GM12878 (cell line): ENCODE data around the gene NCBP2. TPM values are rescaled to one million over a fixed set of nuclear protein-coding genes. Genes with fewer than 3 reads are reported as not detected.

Source experiments
- ATAC-seq: fragments of 200-7000 bp; cut with Tn5 transposase; 3 replicates; pipeline ENCODE4 v1.9.1; 2020; ENCODE audit warnings: mild to moderate bottlenecking, moderate library complexity
- BruUV-seq: library from RNA; stranded (reverse); fragments of 400-500 nt; replicated peaks from 2 replicates; lab custom pipeline; 2021; lab: Mats Ljungman, UMichigan
- CTCF ChIA-PET: fragments of 300-600 bp; sonication (Branson Sonifier 250); formaldehyde crosslinking; extraction: SDS; loops from one replicate; lab custom pipeline; 2021; ENCODE audit warnings: inconsistent platforms; lab: Yijun Ruan, JAX
- POLR2A ChIA-PET: fragments of 350-600 bp; formaldehyde crosslinking; extraction: SDS; loops from one replicate; lab custom pipeline; 2021; ENCODE audit warnings: inconsistent platforms; lab: Charles Lee
- RAD21 ChIA-PET: fragments of 300-600 bp; sonication (Branson Sonifier 250); formaldehyde crosslinking; loops from one replicate; lab custom pipeline; 2023; ENCODE audit warnings: antibody characterized with exemption; ENCODE audit not compliant: unreplicated experiment; lab: Charles Lee
- SMC1A ChIA-PET: fragments of 300-600 bp; sonication (Branson Sonifier 250); formaldehyde crosslinking; loops from one replicate; lab custom pipeline; 2023; ENCODE audit not compliant: unreplicated experiment, uncharacterized antibody; lab: Charles Lee
- DNase-seq: peaks from one replicate; pipeline ENCODE4 v3.0.0-alpha.2; 2011; ENCODE audit warnings: low read depth, low spot score
- FAIRE-seq: peaks from 3 replicates; lab custom pipeline; 2011; peaks lifted over from hg19 to GRCh38; lab: Jason Lieb, UNC
- H2AFZ ChIP-seq: 2 replicates; pipeline ENCODE4 v1.6.0; 2011; ENCODE audit warnings: low read depth, low read length, control low read depth; ENCODE audit not compliant: control insufficient read depth
- H3K27ac ChIP-seq: 2 replicates; pipeline ENCODE4 v1.5.1; 2011; ENCODE audit warnings: control low read depth; ENCODE audit not compliant: control insufficient read depth, insufficient read depth
- H3K27me3 ChIP-seq, 2 experiments: replicated peaks in 1 of 2; 2 replicates each; pipeline versions ENCODE4 v1.6.0 to v1.6.1; 2011; ENCODE audit warnings: low read length in 1 of 2; ENCODE audit not compliant: control insufficient read depth in 2 of 2, insufficient read depth in 2 of 2
- H3K36me3 ChIP-seq, 2 experiments: 2 replicates each; pipeline ENCODE4 v1.5.1; 2011; ENCODE audit warnings: low read length in 1 of 2; ENCODE audit not compliant: control insufficient read depth in 2 of 2, insufficient read depth in 2 of 2
- H3K4me1 ChIP-seq: 2 replicates; pipeline ENCODE4 v1.6.1; 2011; ENCODE audit warnings: mild to moderate bottlenecking, low read length, moderate library complexity, mixed read lengths; ENCODE audit not compliant: control insufficient read depth, insufficient read depth
- H3K4me2 ChIP-seq: 2 replicates; pipeline ENCODE4 v1.6.0; 2011; ENCODE audit warnings: control low read depth; ENCODE audit not compliant: control insufficient read depth, insufficient read depth
- H3K4me3 ChIP-seq: fragments of 200-600 bp; sonication (generic); 2 replicates; pipeline ENCODE4 v1.5.1; 2016
- H3K79me2 ChIP-seq: 2 replicates; pipeline ENCODE4 v1.6.0; 2011; ENCODE audit warnings: low read length; ENCODE audit not compliant: control insufficient read depth, insufficient read depth
- H3K9ac ChIP-seq: 2 replicates; pipeline ENCODE4 v1.8.0; 2011; ENCODE audit warnings: low read length, control low read depth, mixed read lengths; ENCODE audit not compliant: control insufficient read depth, insufficient read depth
- H3K9me3 ChIP-seq: replicated peaks from 3 replicates; pipeline ENCODE4 v1.5.1; 2011; ENCODE audit warnings: mild to moderate bottlenecking, low read length; ENCODE audit not compliant: control insufficient read depth, insufficient read depth
- H4K20me1 ChIP-seq: 2 replicates; pipeline ENCODE4 v1.6.0; 2011; ENCODE audit not compliant: control insufficient read depth, insufficient read depth
- BHLHE40 ChIP-seq, 2 experiments: fragments of 450-650 bp in 1 of 2; IDR thresholded peaks; 2 replicates each; pipeline ENCODE4 v1.6.1; 2011 to 2017; ENCODE audit warnings: low read depth in 2 of 2, borderline replicate concordance in 1 of 2, improper control_type of control experiment in 1 of 2, low read length in 1 of 2, mild to moderate bottlenecking in 1 of 2
- CBFB ChIP-seq: IDR thresholded peaks from 2 replicates; pipeline ENCODE4 v1.6.1; 2016; ENCODE audit warnings: antibody characterized with exemption, low read depth
- CBX3 ChIP-seq: fragments of 200-600 bp; sonication (generic); IDR thresholded peaks from 2 replicates; pipeline ENCODE4 v1.6.1; 2016; ENCODE audit warnings: low read depth, borderline replicate concordance
- CHD2 ChIP-seq: IDR thresholded peaks from 2 replicates; pipeline ENCODE4 v1.6.1; 2011; ENCODE audit warnings: low read depth, low read length, improper control_type of control experiment, borderline replicate concordance
- JUND ChIP-seq: IDR thresholded peaks from 2 replicates; pipeline ENCODE4 v1.6.1; 2012; ENCODE audit warnings: low read depth, mild to moderate bottlenecking, low read length, improper control_type of control experiment, moderate library complexity
- NR2C2 ChIP-seq: IDR thresholded peaks from 2 replicates; pipeline ENCODE4 v1.6.1; 2011; ENCODE audit warnings: borderline replicate concordance, low read depth; ENCODE audit not compliant: control insufficient read depth, insufficient read length
- SREBF1 ChIP-seq: IDR thresholded peaks from 2 replicates; pipeline ENCODE4 v1.6.1; 2012; ENCODE audit warnings: mild to moderate bottlenecking, low read length
- ZNF274 ChIP-seq: IDR thresholded peaks from one replicate; pipeline ENCODE4 v1.8.0; 2011; ENCODE audit not compliant: insufficient read length, insufficient read depth
- WGBS: methylation state at CpG from one replicate; pipeline ENCODE4 v1.1.6; 2016; ENCODE audit warnings: low lambda C conversion rate; ENCODE audit not compliant: insufficient replicate concordance, insufficient coverage; ENCODE audit errors: missing lambda C conversion rate; 5-methylcytosine and 5-hydroxymethylcytosine counted together
- in situ Hi-C: fragments of 300-500 bp; cut with MboI; formaldehyde crosslinking; loops from 9 replicates; pipeline ENCODE4 v1.14.3; 2018; ENCODE audit warnings: mixed read lengths
- intact Hi-C: fragments of 100-400 bp; cut with micrococcal nuclease; formaldehyde crosslinking; loops from one replicate; pipeline ENCODE4 v1.14.2; 2022; ENCODE audit not compliant: unreplicated experiment
- polyA plus RNA-seq, 11 experiments: library from polyadenylated mRNA; depleted of rRNA in 4 of 11; unstranded in 6 of 11; stranded (reverse) in 5 of 11; fragments of >200 nt; fragmentation: Nextera tagmentation in 4 of 11; fragmentation: Illumina TruSeq in 1 of 11; extraction: Ambion mirVana in 4 of 11; extraction: Trizol in 1 of 11; gene quantifications; 1 replicate in 1 of 11; 2 replicates in 10 of 11; pipeline versions ENCODE4 v1.2.1 to v1.2.3, GENCODE V29; 2011 to 2016; ENCODE audit warnings: inconsistent platforms in 2 of 11, missing spikeins in 2 of 11, low read depth in 1 of 11
- total RNA-seq, 4 experiments: library from RNA; depleted of rRNA in 3 of 4; stranded (reverse); fragments of >200 nt in 3 of 4; fragmentation: Illumina TruSeq in 1 of 4; extraction: Trizol in 1 of 4; gene quantifications; 2 replicates each; pipeline versions ENCODE4 v1.2.1 to v1.2.3, GENCODE V29; 2013 to 2021

Gene NCBP2
- total and polyA plus RNA-seq, 10 of the 15 experiments (the other 5 are each of a cell fraction or from before 2014, with no cell fraction given) = 59.6 to 136 (median 96.4) TPM

GRCh38 chr3:196947860-196948441 lies 5.6 kb upstream of the NCBP2 start:
- H3K4me2 ChIP-seq = no peak overlapping the region
- no peaks in the 10 kb centered on the region for H4K20me1 ChIP-seq
- no peaks in the 10 kb centered on the region for H3K27me3 ChIP-seq
- DNase-seq = no peak
- BruUV-seq = no TSS peak
- in situ Hi-C loops (no loop called here), intact Hi-C loops (loop anchor here (10.0 kb wide), 1 partner anchor 233 kb away; the partner anchor contains the start of genes CEP19 and PIGX)
- TF ChIP-seq ZNF274 (no peak), SREBF1 (no peak), BHLHE40 (IDR thresholded peaks at IDR 0.05; ENCODE audit: borderline replicate concordance in 1 of 2, low read depth in 2 of 2, low read length in 1 of 2) (no peak), CBX3 (no peak), CBFB (no peak), CHD2 (no peak), NR2C2 (no peak), JUND (no peak)
- ChIA-PET POLR2A (no interaction called here), RAD21 (no interaction called here), SMC1A (no interaction called here), CTCF (no interaction called here)
- H3K9me3 ChIP-seq = no peaks in the 10 kb centered on the region
- peaks cover 0 to 4% of the 10 kb centered on the region in 2 experiments; a peak in 1 of 4 replicates for H3K36me3 ChIP-seq
- H3K4me1 ChIP-seq = peaks cover 8% of the 10 kb centered on the region
- H3K4me3 ChIP-seq = no peak overlapping the region
- no peak for FAIRE-seq
- 93% methylated on average over 26 of the region's 28 CpGs for WGBS
- H3K79me2 ChIP-seq = peaks cover 16% of the 10 kb centered on the region
- H3K27ac ChIP-seq = no peak overlapping the region
- H2AFZ ChIP-seq = no peak overlapping the region
- no peak overlapping the region for H3K9ac ChIP-seq
- no peak for ATAC-seq
